ENCODE results near the gene MSH3. TPM values are rescaled to one million over a fixed set of nuclear protein-coding genes. Genes with fewer than 3 reads are reported as not detected.
"Not testable (repeated sequence)": the region's sequence is repeated elsewhere in the genome, so short reads cannot be mapped to it uniquely, and the experiment has no call there.

Gene MSH3
- total RNA-seq, 1 donor from 2014 or later, result 39.1 TPM

GRCh38 chr5:80757290-80757689 is 102.8 kb downstream of the MSH3 start:
- DNase-seq, result no peak

- no peak for DNase-seq
Observed at GRCh38 chr5:80759866-80760577, 105.6 kb downstream of the MSH3 start.

- DNase-seq, result no peak
Observed at GRCh38 chr5:80760680-80761079, 106.2 kb downstream of the MSH3 start.

- DNase-seq, result no peak
Observed at GRCh38 chr5:80761176-80761575, 106.7 kb downstream of the MSH3 start.

- DNase-seq, result no peak
Observed at GRCh38 chr5:80761966-80762365, 107.5 kb downstream of the MSH3 start.

GRCh38 chr5:80762573-80762972 is 108.1 kb downstream of the MSH3 start:
- no peak for DNase-seq

- no peak for DNase-seq
Observed at GRCh38 chr5:80763211-80763610, 108.8 kb downstream of the MSH3 start.

GRCh38 chr5:80763873-80764647 is 109.6 kb downstream of the MSH3 start:
- no peak for DNase-seq

GRCh38 chr5:80764786-80765185 is 110.3 kb downstream of the MSH3 start:
- no peak for DNase-seq

- no peak for DNase-seq
Observed at GRCh38 chr5:80777347-80778287, 123.2 kb downstream of the MSH3 start.

- no peak for DNase-seq
Observed at GRCh38 chr5:80780024-80780423, 125.6 kb downstream of the MSH3 start.

GRCh38 chr5:80780761-80781285 is 126.4 kb downstream of the MSH3 start:
- DNase-seq, result no peak

GRCh38 chr5:80781356-80781755 is 126.9 kb downstream of the MSH3 start:
- no peak for DNase-seq

- DNase-seq, result no peak
Observed at GRCh38 chr5:80782626-80783025, 128.2 kb downstream of the MSH3 start.

GRCh38 chr5:80783751-80784150 is 129.3 kb downstream of the MSH3 start:
- not testable (repeated sequence) for DNase-seq

- DNase-seq, result no peak
Observed at GRCh38 chr5:80784451-80784850, 130.0 kb downstream of the MSH3 start.

GRCh38 chr5:80789319-80790016 is 135.0 kb downstream of the MSH3 start:
- not testable (repeated sequence) for DNase-seq

- no peak for DNase-seq
Observed at GRCh38 chr5:80790698-80791097, 136.2 kb downstream of the MSH3 start.

GRCh38 chr5:80793354-80793753 is 138.9 kb downstream of the MSH3 start:
- DNase-seq, result no peak

GRCh38 chr5:80796846-80797245 is 142.4 kb downstream of the MSH3 start:
- peak; percentile 5 for DNase-seq

- DNase-seq, result no peak
Observed at GRCh38 chr5:80797428-80798024, 143.1 kb downstream of the MSH3 start.

Data from occipital lobe (tissue), 2 donors.